ENCODE data around the gene HDLBP.

Gene HDLBP, protein sequence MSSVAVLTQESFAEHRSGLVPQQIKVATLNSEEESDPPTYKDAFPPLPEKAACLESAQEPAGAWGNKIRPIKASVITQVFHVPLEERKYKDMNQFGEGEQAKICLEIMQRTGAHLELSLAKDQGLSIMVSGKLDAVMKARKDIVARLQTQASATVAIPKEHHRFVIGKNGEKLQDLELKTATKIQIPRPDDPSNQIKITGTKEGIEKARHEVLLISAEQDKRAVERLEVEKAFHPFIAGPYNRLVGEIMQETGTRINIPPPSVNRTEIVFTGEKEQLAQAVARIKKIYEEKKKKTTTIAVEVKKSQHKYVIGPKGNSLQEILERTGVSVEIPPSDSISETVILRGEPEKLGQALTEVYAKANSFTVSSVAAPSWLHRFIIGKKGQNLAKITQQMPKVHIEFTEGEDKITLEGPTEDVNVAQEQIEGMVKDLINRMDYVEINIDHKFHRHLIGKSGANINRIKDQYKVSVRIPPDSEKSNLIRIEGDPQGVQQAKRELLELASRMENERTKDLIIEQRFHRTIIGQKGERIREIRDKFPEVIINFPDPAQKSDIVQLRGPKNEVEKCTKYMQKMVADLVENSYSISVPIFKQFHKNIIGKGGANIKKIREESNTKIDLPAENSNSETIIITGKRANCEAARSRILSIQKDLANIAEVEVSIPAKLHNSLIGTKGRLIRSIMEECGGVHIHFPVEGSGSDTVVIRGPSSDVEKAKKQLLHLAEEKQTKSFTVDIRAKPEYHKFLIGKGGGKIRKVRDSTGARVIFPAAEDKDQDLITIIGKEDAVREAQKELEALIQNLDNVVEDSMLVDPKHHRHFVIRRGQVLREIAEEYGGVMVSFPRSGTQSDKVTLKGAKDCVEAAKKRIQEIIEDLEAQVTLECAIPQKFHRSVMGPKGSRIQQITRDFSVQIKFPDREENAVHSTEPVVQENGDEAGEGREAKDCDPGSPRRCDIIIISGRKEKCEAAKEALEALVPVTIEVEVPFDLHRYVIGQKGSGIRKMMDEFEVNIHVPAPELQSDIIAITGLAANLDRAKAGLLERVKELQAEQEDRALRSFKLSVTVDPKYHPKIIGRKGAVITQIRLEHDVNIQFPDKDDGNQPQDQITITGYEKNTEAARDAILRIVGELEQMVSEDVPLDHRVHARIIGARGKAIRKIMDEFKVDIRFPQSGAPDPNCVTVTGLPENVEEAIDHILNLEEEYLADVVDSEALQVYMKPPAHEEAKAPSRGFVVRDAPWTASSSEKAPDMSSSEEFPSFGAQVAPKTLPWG (N-terminal part only)

DNA sequence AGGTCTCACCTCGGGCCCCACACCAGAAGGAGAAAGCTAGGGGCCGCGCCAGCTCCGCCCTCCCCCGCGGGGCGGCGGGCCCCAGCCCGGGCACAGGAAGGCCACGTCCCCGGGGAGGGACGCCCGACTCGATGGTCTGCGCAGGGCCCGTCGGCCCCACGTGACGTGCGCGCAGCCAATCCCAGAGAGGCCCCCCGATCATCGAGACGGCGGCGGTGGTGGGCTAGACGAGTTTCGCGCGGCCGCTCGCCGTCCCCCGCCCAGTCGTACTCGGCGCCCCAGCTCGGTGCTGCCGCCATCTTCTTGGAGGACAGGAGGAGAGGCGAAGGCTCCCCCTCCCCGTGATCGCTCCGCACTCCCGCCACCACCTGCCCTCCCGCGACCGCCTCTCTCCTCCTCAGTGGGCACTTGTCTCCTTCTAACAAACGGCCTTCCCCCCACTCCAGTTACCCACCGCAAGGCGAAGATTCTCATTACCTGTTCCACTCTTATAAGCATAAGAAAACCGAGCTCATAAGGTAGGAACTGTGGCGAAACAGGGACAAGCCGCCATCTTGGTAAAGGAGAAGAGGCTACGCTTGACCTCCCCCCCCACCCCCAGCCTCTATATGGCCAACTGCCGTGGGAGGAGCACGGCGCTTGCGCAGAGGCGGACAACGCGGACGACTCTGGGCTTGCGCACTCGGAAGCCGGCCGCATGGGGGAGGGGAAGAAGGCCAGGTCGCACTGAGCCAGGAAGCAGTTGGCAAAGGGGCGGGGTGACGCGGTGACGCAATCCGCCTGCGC, at the start of gene HDLBP:
HDLBP (minus strand) TSS at position 580 of the 786 bp plus-strand sequence. CDS start 48,803 bp downstream, outside the sequence.
- in situ Hi-C loops (cut with MboI; ENCODE audit: low pct_unique_long_range_greater_than_20kb, low sequenced_read_pairs): no loop called here
- DNase-seq: peak; percentile 99

DNA sequence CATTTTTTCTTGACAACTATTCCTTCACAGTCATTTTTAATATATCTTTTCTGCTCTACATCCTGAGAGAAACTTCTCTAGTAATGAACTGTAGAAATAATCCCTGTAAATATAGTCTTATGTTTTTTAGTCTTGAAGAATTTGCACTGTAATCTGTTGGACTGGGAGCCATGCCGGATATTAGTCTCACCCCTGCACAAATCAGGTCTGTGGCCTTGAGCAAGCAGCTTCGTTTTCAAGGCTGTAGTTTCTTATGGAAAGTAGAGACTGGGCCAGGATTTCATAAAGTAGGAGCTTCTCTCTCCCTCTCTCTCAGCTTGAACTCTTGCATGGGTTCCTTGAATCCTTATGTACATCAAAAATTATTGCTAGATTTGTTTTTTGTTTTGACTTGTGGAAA, 49.3 kb upstream of the HDLBP start:
- DNase-seq: no peak
- in situ Hi-C loops (cut with MboI; ENCODE audit: low pct_unique_long_range_greater_than_20kb, low sequenced_read_pairs): no loop called here

- in situ Hi-C loops (cut with MboI; ENCODE audit: low pct_unique_long_range_greater_than_20kb, low sequenced_read_pairs): no loop called here
- no peak for DNase-seq
These were observed 48.0 kb upstream of the HDLBP start for GRCh38 chr2:241363426-241363825.

DNA sequence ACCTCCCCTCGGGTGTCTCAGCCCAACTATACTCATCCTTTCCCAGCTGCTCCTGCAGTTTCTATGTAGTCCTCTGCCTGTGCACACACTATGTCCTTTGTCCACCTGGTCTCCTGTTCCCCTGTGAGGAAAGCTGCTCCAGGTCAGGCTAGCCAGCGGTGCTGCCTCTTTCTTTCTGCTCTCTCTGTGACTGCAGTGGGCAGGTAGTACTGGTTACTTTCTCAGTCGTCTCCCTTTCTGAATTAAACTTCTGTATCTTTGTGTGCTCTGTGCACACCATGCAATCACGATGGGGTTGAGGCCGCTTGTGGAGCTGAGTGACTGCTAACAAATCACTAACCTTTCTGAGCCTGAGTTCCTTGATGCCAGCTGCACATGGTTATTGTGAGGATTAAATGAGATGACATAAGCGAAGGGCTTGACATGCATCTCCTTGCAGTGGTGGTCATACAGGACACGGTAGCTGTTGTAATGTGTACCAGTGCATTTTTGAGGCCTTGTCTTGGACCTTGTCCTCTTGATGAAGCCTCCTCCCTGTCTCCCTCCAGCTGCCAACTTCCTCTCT, 44.1 kb upstream of the HDLBP start:
- in situ Hi-C loops (cut with MboI; ENCODE audit: low pct_unique_long_range_greater_than_20kb, low sequenced_read_pairs): no loop called here
- DNase-seq: no peak

DNA sequence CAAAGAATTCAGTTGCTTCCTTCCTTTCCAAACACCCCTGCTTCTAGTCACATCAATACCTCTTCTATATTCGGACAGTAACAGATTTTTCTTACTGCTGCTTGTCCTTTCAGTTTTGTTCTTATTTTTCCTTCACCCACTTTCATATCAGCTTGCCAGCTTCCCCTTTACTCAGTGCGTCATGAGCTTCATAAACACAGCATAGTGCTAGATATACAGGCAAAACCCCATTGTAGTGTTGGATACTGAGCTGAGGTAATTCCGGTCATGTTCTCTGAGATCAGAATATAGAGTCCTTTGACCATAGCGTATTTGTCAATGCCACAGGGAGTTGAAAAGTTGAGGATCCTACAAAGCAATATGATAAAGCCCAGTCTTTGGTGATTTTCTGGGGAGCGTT, 43.0 kb upstream of the HDLBP start:
- in situ Hi-C loops (cut with MboI; ENCODE audit: low pct_unique_long_range_greater_than_20kb, low sequenced_read_pairs): no loop called here
- peak; percentile 16 for DNase-seq

DNA sequence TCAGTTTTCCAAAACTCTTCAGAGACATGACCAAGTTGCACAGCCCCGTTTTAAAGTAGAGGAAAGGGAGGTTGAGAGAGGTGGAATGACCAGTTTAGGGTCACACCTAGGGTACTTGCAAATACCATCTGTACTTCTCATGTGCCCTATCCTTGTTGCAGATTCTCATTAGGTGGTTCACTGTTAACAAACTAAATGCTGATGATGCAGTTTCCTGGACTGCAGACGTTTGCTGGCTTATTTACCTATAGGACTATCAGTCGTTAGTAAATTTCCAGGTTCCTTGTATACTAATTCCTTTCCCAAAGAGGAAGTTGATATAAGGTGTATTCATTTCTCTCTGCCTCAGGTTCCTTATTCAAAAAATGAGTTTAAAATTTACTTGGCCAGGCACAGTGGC, 42.1 kb upstream of the HDLBP start:
- in situ Hi-C loops (cut with MboI; ENCODE audit: low pct_unique_long_range_greater_than_20kb, low sequenced_read_pairs): no loop called here

GRCh38 chr2:241356871-241357260, 41.4 kb upstream of the HDLBP start:
- in situ Hi-C loops (cut with MboI; ENCODE audit: low pct_unique_long_range_greater_than_20kb, low sequenced_read_pairs): no loop called here
- peak; percentile 30 for DNase-seq

More for the DNA sequence above, 42.1 kb upstream of the HDLBP start:
- peak; percentile 16 for DNase-seq

DNA sequence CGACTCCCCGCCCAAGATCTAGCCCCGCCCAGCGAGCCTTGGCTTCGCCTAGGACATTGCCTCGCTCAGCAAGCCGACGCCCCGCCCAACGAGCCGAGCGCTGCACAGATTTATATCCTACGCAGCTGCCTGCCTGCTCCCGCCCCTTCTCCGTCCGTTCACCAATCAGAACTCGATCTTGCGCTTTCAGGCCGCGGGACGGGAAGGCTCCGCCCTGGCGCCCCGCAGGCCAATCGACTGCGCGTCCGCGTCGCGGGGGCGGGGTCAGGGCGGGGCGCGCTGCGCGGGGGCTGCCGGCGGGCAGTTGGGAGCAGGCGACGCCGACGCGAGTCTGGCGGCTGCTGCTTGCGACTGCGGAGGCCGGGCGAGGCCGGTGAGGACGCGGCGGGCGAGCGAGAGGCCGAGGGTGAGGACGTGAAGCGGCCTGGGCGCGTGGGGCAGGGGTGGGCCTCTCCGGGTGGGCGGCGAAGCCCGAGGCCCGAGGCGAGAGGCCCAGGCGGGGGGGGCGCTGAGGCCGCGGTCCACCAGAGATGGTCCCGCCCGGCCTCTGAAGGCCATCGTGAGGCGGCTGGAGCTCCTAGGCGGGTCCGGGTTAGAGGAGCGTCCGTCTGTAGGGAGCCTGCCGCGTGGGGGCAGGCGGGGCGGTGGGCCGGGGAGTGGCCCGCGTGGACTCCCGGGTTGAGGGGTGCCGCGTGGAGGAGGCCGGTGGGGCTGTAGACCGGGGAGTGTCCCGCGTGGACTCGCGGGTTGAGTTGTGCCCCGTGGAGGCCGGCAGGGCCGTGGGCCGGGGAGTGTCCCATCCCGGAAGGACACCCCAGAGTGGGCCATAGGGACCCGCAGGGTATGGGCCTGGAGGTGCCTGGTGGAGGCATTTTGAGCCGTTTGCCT, 40.8 kb upstream of the HDLBP start, which contains the start of gene FARP2:
FARP2 (plus strand) TSS at position 303 of the 888 bp plus-strand sequence. CDS start 16,823 bp downstream, outside the sequence.
- in situ Hi-C loops (cut with MboI; ENCODE audit: low pct_unique_long_range_greater_than_20kb, low sequenced_read_pairs): no loop called here
- peak; percentile 96 for DNase-seq

GRCh38 chr2:241354668-241355658, 39.5 kb upstream of the HDLBP start:
- DNase-seq: peak; percentile 82

DNA sequence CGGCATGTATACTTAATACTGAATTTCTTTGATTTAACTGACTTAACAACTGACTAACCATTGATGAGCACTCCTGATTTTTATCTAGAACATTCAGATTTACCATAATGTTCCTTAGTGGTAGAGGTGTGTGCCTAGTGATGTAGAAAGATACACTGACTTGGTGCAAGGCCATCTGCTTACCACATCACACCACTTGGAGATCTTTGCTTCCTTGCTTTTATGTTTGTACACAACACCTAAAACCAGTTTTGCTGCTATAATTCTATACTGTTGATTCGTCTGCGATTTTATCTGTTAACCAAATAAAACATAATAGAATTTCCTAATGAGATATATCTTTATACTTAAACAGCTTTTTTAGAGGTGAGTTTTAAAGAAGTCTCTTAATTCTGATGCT, 36.8 kb upstream of the HDLBP start:
- in situ Hi-C loops (cut with MboI; ENCODE audit: low pct_unique_long_range_greater_than_20kb, low sequenced_read_pairs): no loop called here
- DNase-seq: no peak

More at GRCh38 chr2:241354668-241355658, 39.5 kb upstream of the HDLBP start:
- in situ Hi-C loops (cut with MboI; ENCODE audit: low pct_unique_long_range_greater_than_20kb, low sequenced_read_pairs): no loop called here

DNA sequence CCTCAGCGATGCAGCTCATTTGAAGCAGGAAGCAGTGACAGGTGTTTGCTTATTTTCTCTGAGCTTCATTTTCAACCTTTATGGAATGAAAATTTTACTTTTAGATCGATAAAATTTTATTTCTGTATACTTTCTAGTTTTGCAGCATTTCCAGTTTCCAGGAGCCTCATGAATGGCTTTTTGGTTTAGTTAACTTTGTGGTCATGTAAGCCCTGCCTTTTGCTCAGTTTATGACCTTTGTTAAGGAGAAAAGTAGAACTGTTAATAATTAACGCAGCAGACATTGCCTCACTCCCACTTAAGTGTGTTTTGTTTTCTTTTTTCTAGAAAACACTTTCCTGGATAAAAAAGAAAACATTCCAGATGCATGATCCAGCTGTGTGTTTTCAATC, 36.2 kb upstream of the HDLBP start:
- in situ Hi-C loops (cut with MboI; ENCODE audit: low pct_unique_long_range_greater_than_20kb, low sequenced_read_pairs): no loop called here
- no peak for DNase-seq

DNA sequence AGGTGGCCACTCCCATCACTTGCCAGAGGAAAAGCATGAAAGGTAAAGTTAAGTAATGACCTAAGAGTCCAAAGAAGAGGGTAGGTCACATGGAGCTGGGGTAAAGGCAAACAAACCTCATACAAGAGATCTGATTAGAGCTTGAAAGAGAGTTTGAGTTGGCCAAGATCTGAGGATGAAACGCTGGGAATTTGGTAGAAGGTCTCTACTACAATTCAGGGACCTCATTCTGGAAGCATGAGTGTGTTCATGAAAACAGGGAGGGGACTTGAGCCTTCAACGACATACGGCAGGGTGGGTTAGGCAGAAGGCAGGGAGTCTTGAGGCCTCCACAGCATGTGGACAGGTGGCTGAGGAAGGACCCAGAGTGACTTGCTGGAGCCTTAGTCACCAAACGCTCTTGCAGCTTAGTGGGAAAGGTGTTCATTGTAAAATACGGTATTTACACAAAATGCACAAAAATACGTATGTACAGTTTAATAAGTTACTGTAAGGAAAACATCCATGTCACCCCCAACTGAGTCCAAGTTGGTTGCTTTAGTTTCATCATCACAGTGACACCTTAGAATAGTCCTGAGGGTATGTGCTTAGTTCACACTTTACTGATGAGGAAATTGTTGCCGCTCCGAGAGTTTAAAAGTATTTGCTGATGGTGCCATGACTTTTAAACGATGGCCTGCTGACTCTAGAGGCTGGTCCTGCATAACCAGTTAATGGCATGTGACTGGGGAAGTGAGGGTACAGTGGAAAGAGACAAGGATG, 35.6 kb upstream of the HDLBP start:
- in situ Hi-C loops (cut with MboI; ENCODE audit: low pct_unique_long_range_greater_than_20kb, low sequenced_read_pairs): no loop called here
- no peak for DNase-seq

- in situ Hi-C loops (cut with MboI; ENCODE audit: low pct_unique_long_range_greater_than_20kb, low sequenced_read_pairs): no loop called here
- no peak for DNase-seq
These were observed 35.0 kb upstream of the HDLBP start for GRCh38 chr2:241350530-241350877.

DNA sequence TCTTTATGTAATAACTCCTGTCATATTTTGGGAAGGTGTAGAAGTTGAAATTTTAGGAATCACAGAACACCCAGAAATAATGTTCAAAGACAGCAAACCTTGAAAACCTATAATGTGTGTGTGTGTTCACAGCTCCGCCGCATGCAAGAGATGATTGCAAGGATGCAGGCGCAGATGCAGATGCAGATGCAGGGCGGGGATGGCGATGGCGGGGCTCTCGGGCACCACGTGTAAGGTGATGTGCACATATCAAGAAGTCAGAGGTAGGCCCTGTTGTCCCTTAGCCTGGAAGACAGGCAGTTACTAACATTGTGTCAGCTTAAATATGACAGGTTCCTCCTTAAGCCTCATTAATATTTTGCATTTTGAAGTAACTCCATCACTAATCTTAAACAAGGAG, 34.5 kb upstream of the HDLBP start:
- in situ Hi-C loops (cut with MboI; ENCODE audit: low pct_unique_long_range_greater_than_20kb, low sequenced_read_pairs): no loop called here

GRCh38 chr2:241344925-241345651, 29.6 kb upstream of the HDLBP start:
- in situ Hi-C loops (cut with MboI; ENCODE audit: low pct_unique_long_range_greater_than_20kb, low sequenced_read_pairs): no loop called here
- no peak for DNase-seq

More for the DNA sequence above, 34.5 kb upstream of the HDLBP start:
- no peak for DNase-seq
